Stomach (tissue), 4 donors: ENCODE measurements around the gene LAIR1.

Experiments used
- POLR2A ChIP-seq, 4 donors: fragments of 450-650 bp; IDR thresholded peaks; one replicate each; pipeline ENCODE4 v1.6.1; 2016; ENCODE audit warnings: antibody characterized with exemption in 4 of 4, control low read depth in 2 of 4, mild to moderate bottlenecking in 1 of 4, moderate library complexity in 1 of 4
- POLR2AphosphoS5 ChIP-seq, 3 donors: sonication (generic); formaldehyde crosslinking; IDR thresholded peaks; one replicate each; pipeline ENCODE4 v1.6.1; 2016; ENCODE audit warnings: antibody characterized with exemption in 3 of 3
- TF ChIP-seq, protein P1 (sequence below), 7 experiments: fragments of 450-650 bp in 4 of 7; fragments of 200-600 bp in 3 of 7; sonication (generic) in 3 of 7; IDR thresholded peaks; one replicate each; pipeline ENCODE4 v1.5.1; 2016 to 2019; ENCODE audit warnings: antibody characterized with exemption in 7 of 7, control low read depth in 2 of 7, mild to moderate bottlenecking in 1 of 7

DNA sequence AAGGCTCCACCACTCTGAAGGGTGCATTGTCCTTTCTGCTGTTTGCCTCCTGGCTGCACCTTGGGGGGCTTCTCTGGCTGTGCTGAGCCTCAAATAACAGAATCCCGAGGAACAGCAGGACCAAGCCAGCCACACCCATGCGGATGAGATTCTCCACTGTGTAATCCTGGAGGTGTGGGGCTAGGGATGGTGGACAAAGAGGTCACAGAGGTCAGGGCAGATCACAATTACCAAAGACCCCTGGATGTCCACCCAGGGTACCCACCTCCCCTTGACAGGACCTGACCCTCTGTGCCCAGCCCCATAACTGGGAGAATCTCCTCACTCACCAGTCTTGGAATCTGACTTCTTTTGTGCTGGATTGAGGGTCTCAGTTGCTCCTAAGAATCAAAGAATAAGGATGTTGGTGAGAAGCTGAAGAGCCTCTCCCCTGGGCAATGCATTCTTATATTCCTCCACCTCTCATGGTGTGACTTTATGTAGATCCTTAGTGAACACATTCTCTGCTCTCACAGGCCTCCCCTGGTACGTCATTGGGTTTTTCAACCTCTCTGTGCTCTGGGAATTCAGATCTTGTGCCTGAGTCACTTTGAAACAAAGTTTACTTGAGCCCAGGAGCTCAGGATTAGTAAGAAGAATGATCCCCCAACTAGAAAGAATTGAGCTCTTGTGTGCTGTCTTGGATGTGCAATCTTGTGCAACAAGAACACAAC lies 31.0 kb downstream of the LAIR1 start:
- TF ChIP-seq, protein P1, sequence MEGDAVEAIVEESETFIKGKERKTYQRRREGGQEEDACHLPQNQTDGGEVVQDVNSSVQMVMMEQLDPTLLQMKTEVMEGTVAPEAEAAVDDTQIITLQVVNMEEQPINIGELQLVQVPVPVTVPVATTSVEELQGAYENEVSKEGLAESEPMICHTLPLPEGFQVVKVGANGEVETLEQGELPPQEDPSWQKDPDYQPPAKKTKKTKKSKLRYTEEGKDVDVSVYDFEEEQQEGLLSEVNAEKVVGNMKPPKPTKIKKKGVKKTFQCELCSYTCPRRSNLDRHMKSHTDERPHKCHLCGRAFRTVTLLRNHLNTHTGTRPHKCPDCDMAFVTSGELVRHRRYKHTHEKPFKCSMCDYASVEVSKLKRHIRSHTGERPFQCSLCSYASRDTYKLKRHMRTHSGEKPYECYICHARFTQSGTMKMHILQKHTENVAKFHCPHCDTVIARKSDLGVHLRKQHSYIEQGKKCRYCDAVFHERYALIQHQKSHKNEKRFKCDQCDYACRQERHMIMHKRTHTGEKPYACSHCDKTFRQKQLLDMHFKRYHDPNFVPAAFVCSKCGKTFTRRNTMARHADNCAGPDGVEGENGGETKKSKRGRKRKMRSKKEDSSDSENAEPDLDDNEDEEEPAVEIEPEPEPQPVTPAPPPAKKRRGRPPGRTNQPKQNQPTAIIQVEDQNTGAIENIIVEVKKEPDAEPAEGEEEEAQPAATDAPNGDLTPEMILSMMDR (IDR thresholded peaks at IDR 0.05) = no peak
- no peak for TF ChIP-seq POLR2AphosphoS5 (IDR thresholded peaks at IDR 0.05)
- TF ChIP-seq POLR2A (IDR thresholded peaks at IDR 0.05) = no peak
